ENCODE data around the gene ZNF501. TPM values are rescaled to one million over a fixed set of nuclear protein-coding genes. Genes with fewer than 3 reads are reported as not detected.

ZNF501 gene
- total RNA-seq (2022; extraction: Qiagen RNA extraction): not detected in 5 replicates

GRCh38 chr3:44729384-44729910, at the start of gene ZNF501:
Gene ZNF501 (plus strand): TSS chr3:44729635. CDS start chr3:44734422, 4,787 bp downstream.

GRCh38 chr3:44712455-44713075, 16.9 kb upstream of the ZNF501 start, which contains the start of gene ZNF502:
Gene ZNF502 (plus strand): TSS chr3:44712660. CDS start chr3:44720262, 7,602 bp downstream.

DNA sequence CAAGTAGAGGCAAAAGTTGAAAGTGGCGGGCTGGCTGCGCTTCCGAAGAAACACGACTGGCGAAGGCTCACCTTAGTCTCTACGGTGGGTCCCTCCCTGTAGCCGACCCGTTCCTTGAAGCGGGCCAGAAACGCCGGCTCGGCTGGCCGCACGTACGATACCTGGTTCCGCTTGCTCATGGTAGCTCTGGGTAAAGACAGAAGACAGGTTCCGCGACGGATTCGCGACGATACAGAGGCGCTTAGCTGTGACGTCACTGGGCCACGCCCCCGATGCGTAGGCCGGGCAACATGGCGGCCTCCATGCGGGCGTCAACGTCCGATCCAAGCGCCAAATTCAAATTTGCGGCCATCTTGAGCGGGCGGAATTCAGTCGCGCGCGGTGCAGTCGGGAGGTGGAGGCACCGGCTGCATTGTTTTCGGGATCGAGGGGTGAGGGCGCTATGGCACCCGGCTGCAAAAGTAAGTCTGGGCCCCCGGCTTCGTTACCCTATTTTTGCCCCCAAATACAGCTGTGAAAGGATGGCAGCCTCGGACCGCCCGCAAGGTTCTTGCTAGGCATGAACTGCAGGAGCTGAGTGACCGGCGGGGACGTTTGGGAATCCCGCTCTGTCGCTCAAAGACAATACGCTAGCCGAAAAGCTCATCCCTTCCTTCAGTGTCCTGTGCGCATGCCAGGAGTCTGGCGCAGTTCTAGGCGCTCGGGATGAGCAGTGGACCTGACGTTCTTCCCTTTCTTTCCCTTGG, 32.2 kb downstream of the ZNF501 start, which contains the start of the genes KIAA1143 and KIF15:
Gene KIAA1143 (minus strand): TSS at position 196 of the 746 bp plus-strand sequence. CDS start 17 bp downstream, at position 179.
Gene KIF15 (plus strand): TSS at position 371 of the 746 bp plus-strand sequence. CDS start 72 bp downstream, at position 443.

Other genes with a start within 250 kb of the ZNF501 start
- gene ZKSCAN7, start 174.4 kb upstream of the ZNF501 start, total RNA-seq (2022; extraction: Qiagen RNA extraction): not detected in 5 replicates
- not detected in 5 replicates for gene ZNF660, start 144.7 kb upstream of the ZNF501 start, total RNA-seq (2022; extraction: Qiagen RNA extraction)
- 1.4 to 2.1 TPM (median 1.6 TPM) in 5 replicates for gene ZNF197, start 104.6 kb upstream of the ZNF501 start, total RNA-seq (2022; extraction: Qiagen RNA extraction)
- gene ZNF35, start 80.9 kb upstream of the ZNF501 start, total RNA-seq (2022; extraction: Qiagen RNA extraction): 5.0 to 7.1 TPM (median 5.3 TPM) in 5 replicates
- 1.6 to 2.3 TPM (median 1.6 TPM) in 5 replicates for gene ZNF502, start 17.0 kb upstream of the ZNF501 start, total RNA-seq (2022; extraction: Qiagen RNA extraction)
- gene KIAA1143, start 32.0 kb downstream of the ZNF501 start, total RNA-seq (2022; extraction: Qiagen RNA extraction): 9.7 to 16.8 TPM (median 13.9 TPM) in 5 replicates
- gene KIF15, start 32.2 kb downstream of the ZNF501 start, total RNA-seq (2022; extraction: Qiagen RNA extraction): 7.5 to 10.8 TPM (median 8.1 TPM) in 5 replicates
- gene TMEM42, start 132.3 kb downstream of the ZNF501 start, total RNA-seq (2022; extraction: Qiagen RNA extraction): 7.3 to 12.5 TPM (median 11.5 TPM) in 5 replicates
- 0.07 to 0.30 TPM (median 0.14 TPM) in 5 replicates for gene TGM4, start 145.0 kb downstream of the ZNF501 start, total RNA-seq (2022; extraction: Qiagen RNA extraction)
- 40.4 to 42.6 TPM (median 42.4 TPM) in 5 replicates for gene ZDHHC3, start 246.5 kb downstream of the ZNF501 start, total RNA-seq (2022; extraction: Qiagen RNA extraction)
- 42.2 to 52.6 TPM (median 46.8 TPM) in 5 replicates for gene EXOSC7, start 246.6 kb downstream of the ZNF501 start, total RNA-seq (2022; extraction: Qiagen RNA extraction)

All from A549 treated with Mapracorat at 1 μM for 4 hours (cell line).